GM12878 (cell line): Measurements from ENCODE around the gene TULP4. TPM values are rescaled to one million over a fixed set of nuclear protein-coding genes. Genes with fewer than 3 reads are reported as not detected.
"Not testable (repeated sequence)": the region's sequence is repeated elsewhere in the genome, so short reads cannot be mapped to it uniquely, and the experiment has no call there.

Experiments used
- ATAC-seq: fragments of 200-7000 bp; cut with Tn5 transposase; 3 replicates; pipeline ENCODE4 v1.9.1; 2020; ENCODE audit warnings: mild to moderate bottlenecking, moderate library complexity
- BruUV-seq: library from RNA; stranded (reverse); fragments of 400-500 nt; replicated peaks from 2 replicates; lab custom pipeline; 2021; lab: Mats Ljungman, UMichigan
- CTCF ChIA-PET: fragments of 300-600 bp; sonication (Branson Sonifier 250); formaldehyde crosslinking; extraction: SDS; loops from one replicate; lab custom pipeline; 2021; ENCODE audit warnings: inconsistent platforms; lab: Yijun Ruan, JAX
- POLR2A ChIA-PET: fragments of 350-600 bp; formaldehyde crosslinking; extraction: SDS; loops from one replicate; lab custom pipeline; 2021; ENCODE audit warnings: inconsistent platforms; lab: Charles Lee
- RAD21 ChIA-PET: fragments of 300-600 bp; sonication (Branson Sonifier 250); formaldehyde crosslinking; loops from one replicate; lab custom pipeline; 2023; ENCODE audit warnings: antibody characterized with exemption; ENCODE audit not compliant: unreplicated experiment; lab: Charles Lee
- SMC1A ChIA-PET: fragments of 300-600 bp; sonication (Branson Sonifier 250); formaldehyde crosslinking; loops from one replicate; lab custom pipeline; 2023; ENCODE audit not compliant: unreplicated experiment, uncharacterized antibody; lab: Charles Lee
- DNase-seq: peaks from one replicate; pipeline ENCODE4 v3.0.0-alpha.2; 2011; ENCODE audit warnings: low read depth, low spot score
- FAIRE-seq: peaks from 3 replicates; lab custom pipeline; 2011; peaks lifted over from hg19 to GRCh38; lab: Jason Lieb, UNC
- H2AFZ ChIP-seq: 2 replicates; pipeline ENCODE4 v1.6.0; 2011; ENCODE audit warnings: low read depth, low read length, control low read depth; ENCODE audit not compliant: control insufficient read depth
- H3K27ac ChIP-seq: 2 replicates; pipeline ENCODE4 v1.5.1; 2011; ENCODE audit warnings: control low read depth; ENCODE audit not compliant: control insufficient read depth, insufficient read depth
- H3K27me3 ChIP-seq, 2 experiments: replicated peaks in 1 of 2; 2 replicates each; pipeline versions ENCODE4 v1.6.0 to v1.6.1; 2011; ENCODE audit warnings: low read length in 1 of 2; ENCODE audit not compliant: control insufficient read depth in 2 of 2, insufficient read depth in 2 of 2
- H3K36me3 ChIP-seq, 2 experiments: 2 replicates each; pipeline ENCODE4 v1.5.1; 2011; ENCODE audit warnings: low read length in 1 of 2; ENCODE audit not compliant: control insufficient read depth in 2 of 2, insufficient read depth in 2 of 2
- H3K4me1 ChIP-seq: 2 replicates; pipeline ENCODE4 v1.6.1; 2011; ENCODE audit warnings: mild to moderate bottlenecking, low read length, moderate library complexity, mixed read lengths; ENCODE audit not compliant: control insufficient read depth, insufficient read depth
- H3K4me2 ChIP-seq: 2 replicates; pipeline ENCODE4 v1.6.0; 2011; ENCODE audit warnings: control low read depth; ENCODE audit not compliant: control insufficient read depth, insufficient read depth
- H3K4me3 ChIP-seq: fragments of 200-600 bp; sonication (generic); 2 replicates; pipeline ENCODE4 v1.5.1; 2016
- H3K79me2 ChIP-seq: 2 replicates; pipeline ENCODE4 v1.6.0; 2011; ENCODE audit warnings: low read length; ENCODE audit not compliant: control insufficient read depth, insufficient read depth
- H3K9ac ChIP-seq: 2 replicates; pipeline ENCODE4 v1.8.0; 2011; ENCODE audit warnings: low read length, control low read depth, mixed read lengths; ENCODE audit not compliant: control insufficient read depth, insufficient read depth
- H3K9me3 ChIP-seq: replicated peaks from 3 replicates; pipeline ENCODE4 v1.5.1; 2011; ENCODE audit warnings: mild to moderate bottlenecking, low read length; ENCODE audit not compliant: control insufficient read depth, insufficient read depth
- H4K20me1 ChIP-seq: 2 replicates; pipeline ENCODE4 v1.6.0; 2011; ENCODE audit not compliant: control insufficient read depth, insufficient read depth
- ASH2L ChIP-seq: fragments of 300-600, 200-600 bp; sonication (generic); IDR thresholded peaks from 2 replicates; pipeline ENCODE4 v1.6.1; 2017; ENCODE audit warnings: low read depth, mild to moderate bottlenecking, borderline replicate concordance
- BACH1 ChIP-seq: fragments of 450-650 bp; IDR thresholded peaks from 2 replicates; pipeline ENCODE4 v1.6.1; 2017; ENCODE audit warnings: mild to moderate bottlenecking, borderline replicate concordance
- CHD4 ChIP-seq: fragments of 200-600 bp; sonication (generic); IDR thresholded peaks from 2 replicates; pipeline ENCODE4 v1.6.1; 2016; ENCODE audit warnings: mild to moderate bottlenecking
- CUX1 ChIP-seq: IDR thresholded peaks from 2 replicates; pipeline ENCODE4 v1.6.1; 2012; ENCODE audit warnings: improper control_type of control experiment, low read depth, low read length; ENCODE audit not compliant: insufficient replicate concordance
- GATAD2B ChIP-seq: fragments of 450-650 bp; conservative IDR thresholded peaks from 2 replicates; pipeline ENCODE4 v1.6.1; 2017; ENCODE audit warnings: low read depth, mild to moderate bottlenecking, moderate library complexity
- IRF4 ChIP-seq: IDR thresholded peaks from 2 replicates; pipeline ENCODE4 v1.6.1; 2011; ENCODE audit warnings: low read depth, low read length
- NBN ChIP-seq: fragments of 450-650 bp; IDR thresholded peaks from 2 replicates; pipeline ENCODE4 v1.6.1; 2016
- NKRF ChIP-seq: fragments of 450-650 bp; conservative IDR thresholded peaks from 2 replicates; pipeline ENCODE4 v1.6.1; 2017; ENCODE audit warnings: mild to moderate bottlenecking, moderate library complexity
- SREBF2 ChIP-seq: IDR thresholded peaks from 2 replicates; pipeline ENCODE4 v1.6.1; 2012; ENCODE audit warnings: mild to moderate bottlenecking, low read length
- YBX1 ChIP-seq: fragments of 450-650 bp; IDR thresholded peaks from 2 replicates; pipeline ENCODE4 v1.6.1; 2016; ENCODE audit warnings: antibody characterized with exemption
- ZNF622 ChIP-seq: fragments of 450-650 bp; IDR thresholded peaks from 2 replicates; pipeline ENCODE4 v1.6.1; 2017; ENCODE audit warnings: mild to moderate bottlenecking, inconsistent platforms
- WGBS: methylation state at CpG from one replicate; pipeline ENCODE4 v1.1.6; 2016; ENCODE audit warnings: low lambda C conversion rate; ENCODE audit not compliant: insufficient replicate concordance, insufficient coverage; ENCODE audit errors: missing lambda C conversion rate; 5-methylcytosine and 5-hydroxymethylcytosine counted together
- in situ Hi-C: fragments of 300-500 bp; cut with MboI; formaldehyde crosslinking; loops from 9 replicates; pipeline ENCODE4 v1.14.3; 2018; ENCODE audit warnings: mixed read lengths
- intact Hi-C: fragments of 100-400 bp; cut with micrococcal nuclease; formaldehyde crosslinking; loops from one replicate; pipeline ENCODE4 v1.14.2; 2022; ENCODE audit not compliant: unreplicated experiment
- polyA plus RNA-seq, 11 experiments: library from polyadenylated mRNA; depleted of rRNA in 4 of 11; unstranded in 6 of 11; stranded (reverse) in 5 of 11; fragments of >200 nt; fragmentation: Nextera tagmentation in 4 of 11; fragmentation: Illumina TruSeq in 1 of 11; extraction: Ambion mirVana in 4 of 11; extraction: Trizol in 1 of 11; gene quantifications; 1 replicate in 1 of 11; 2 replicates in 10 of 11; pipeline versions ENCODE4 v1.2.1 to v1.2.3, GENCODE V29; 2011 to 2016; ENCODE audit warnings: inconsistent platforms in 2 of 11, missing spikeins in 2 of 11, low read depth in 1 of 11
- total RNA-seq, 4 experiments: library from RNA; depleted of rRNA in 3 of 4; stranded (reverse); fragments of >200 nt in 3 of 4; fragmentation: Illumina TruSeq in 1 of 4; extraction: Trizol in 1 of 4; gene quantifications; 2 replicates each; pipeline versions ENCODE4 v1.2.1 to v1.2.3, GENCODE V29; 2013 to 2021

TULP4 gene
- total and polyA plus RNA-seq, 10 of the 15 experiments (the other 5 are each of a cell fraction or from before 2014, with no cell fraction given), result 0.73 to 31.8 (median 14.0) TPM

GRCh38 chr6:158527858-158528257 lies 215.6 kb downstream of the TULP4 start:
- BruUV-seq, H3K27me3 ChIP-seq, H3K27ac ChIP-seq, H3K9me3 ChIP-seq, intact Hi-C loops, H3K4me3 ChIP-seq, H3K36me3 ChIP-seq, CTCF ChIA-PET, DNase-seq, H3K4me2 ChIP-seq, SMC1A ChIA-PET, H3K4me1 ChIP-seq, in situ Hi-C loops, ATAC-seq, H3K9ac ChIP-seq, H2AFZ ChIP-seq, FAIRE-seq, H4K20me1 ChIP-seq, RAD21 ChIA-PET, POLR2A ChIA-PET, H3K79me2 ChIP-seq: not testable (repeated sequence)
- 5% methylated on average over 1 of the region's 1 CpG for WGBS

GRCh38 chr6:158528826-158529225 lies 216.6 kb downstream of the TULP4 start:
- Histone ChIP-seq H3K27ac (no peak overlapping the region), H3K27me3 (no peaks in the 10 kb centered on the region), H3K4me1 (no peaks in the 10 kb centered on the region), H4K20me1 (no peaks in the 10 kb centered on the region), H3K4me3 (no peak overlapping the region), H3K36me3 (no peaks in the 10 kb centered on the region), H3K4me2 (no peak overlapping the region), H3K9me3 (no peaks in the 10 kb centered on the region; the same call in 2 of the 3 replicates), H3K79me2 (no peaks in the 10 kb centered on the region), H3K9ac (no peak overlapping the region), H2AFZ (no peak overlapping the region)
- no peak for ATAC-seq
- ChIA-PET CTCF (interaction anchor here (0.7 kb wide), 1 partner anchor 27 kb away, joined by 3 read pairs; no protein-coding TSS in a partner anchor), POLR2A (interaction anchor here (0.6 kb wide), 1 partner anchor 108 kb away, joined by 3 read pairs; no protein-coding TSS in a partner anchor), RAD21 (interaction anchor here (0.7 to 0.8 kb wide), 2 partner anchors 9 to 139 kb away, joined by 3 read pairs; no protein-coding TSS in a partner anchor), SMC1A (interaction anchor here (0.6 to 0.9 kb wide), 2 partner anchors 10 to 39 kb away, joined by 3 read pairs; no protein-coding TSS in a partner anchor)
- no peak for DNase-seq
- no TSS peak for BruUV-seq
- no peak for FAIRE-seq
- in situ Hi-C loops, result no loop called here
- intact Hi-C loops, result no loop called here
- WGBS, result 62% methylated on average over 3 of the region's 6 CpGs
- TF ChIP-seq YBX1 (no peak), ASH2L (no peak), SREBF2 (no peak), NBN (no peak), IRF4 (no peak), BACH1 (no peak), ZNF622 (no peak), CHD4 (no peak), GATAD2B (no peak), CUX1 (no peak), NKRF (no peak)
